ENCODE results near the gene UBE2V1.

GRCh38 chr20:50118203-50118602 lies 5.3 kb upstream of the UBE2V1 start:
- TF ChIP-seq CTCF (IDR thresholded peaks at IDR 0.05; ENCODE audit: low read depth, low read length) (no peak), EZH2phosphoT487 (IDR thresholded peaks at IDR 0.05; ENCODE audit: low read depth) (no peak)
